PC-9 (cell line): Measurements from ENCODE around the gene CCDC85C. TPM values are rescaled to one million over a fixed set of nuclear protein-coding genes. Genes with fewer than 3 reads are reported as not detected.

ENCODE experiments used
- BruUV-seq: library from RNA; stranded (reverse); fragments of 400-500 nt; replicated peaks from 2 replicates; lab custom pipeline; 2021; lab: Mats Ljungman, UMichigan
- CTCF ChIA-PET: fragments of 300-600 bp; sonication (Branson Sonifier 250); formaldehyde crosslinking; loops from one replicate; lab custom pipeline; 2022; ENCODE audit warnings: antibody characterized with exemption; lab: Charles Lee
- POLR2A ChIA-PET: fragments of 300-600 bp; sonication (Branson Sonifier 250); formaldehyde crosslinking; loops from one replicate; lab custom pipeline; 2022; ENCODE audit warnings: antibody characterized with exemption; ENCODE audit not compliant: unreplicated experiment; lab: Charles Lee
- DNase-seq, 2 experiments: peaks; one replicate each; pipeline versions ENCODE4 v3.0.0 to v3.0.0-alpha.2; 2015 to 2022; ENCODE audit warnings: mixed read lengths in 1 of 2
- H2AFZ ChIP-seq: fragments of 200-600 bp; sonication (generic); 2 replicates; pipeline ENCODE4 v1.8.1; 2017; ENCODE audit warnings: antibody characterized with exemption
- H3F3A ChIP-seq: fragments of 200-600 bp; sonication (generic); 2 replicates; pipeline ENCODE4 v1.8.1; 2017; ENCODE audit warnings: antibody characterized with exemption, mild to moderate bottlenecking, low read depth; ENCODE audit not compliant: insufficient read depth
- H3K27ac ChIP-seq: fragments of 200-600 bp; sonication (generic); 2 replicates; pipeline ENCODE4 v1.6.1; 2016; ENCODE audit warnings: mixed run types
- H3K27me3 ChIP-seq: fragments of 200-600 bp; sonication (generic); 2 replicates; pipeline ENCODE4 v1.6.1; 2016; ENCODE audit warnings: low read depth, mixed run types; ENCODE audit not compliant: insufficient read depth
- H3K36me3 ChIP-seq: fragments of 200-600 bp; sonication (generic); 2 replicates; pipeline ENCODE4 v1.6.1; 2016; ENCODE audit warnings: low read depth, mixed run types
- H3K4me1 ChIP-seq: fragments of 200-600 bp; sonication (generic); replicated peaks from 2 replicates; pipeline ENCODE4 v1.6.1; 2016; ENCODE audit warnings: mixed run types; ENCODE audit not compliant: insufficient read depth
- H3K4me2 ChIP-seq: fragments of 200-600 bp; sonication (generic); 2 replicates; pipeline ENCODE4 v1.6.1; 2017; ENCODE audit warnings: mixed run types
- H3K4me3 ChIP-seq: fragments of 200-600 bp; sonication (generic); 2 replicates; pipeline ENCODE4 v1.6.1; 2016; ENCODE audit warnings: mixed run types
- H3K79me2 ChIP-seq: fragments of 200-600 bp; sonication (generic); 2 replicates; pipeline ENCODE4 v1.6.1; 2017; ENCODE audit warnings: low read depth, mixed run types
- H3K9me2 ChIP-seq: fragments of 200-600 bp; sonication (generic); 2 replicates; pipeline ENCODE4 v1.8.1; 2017; ENCODE audit warnings: mild to moderate bottlenecking; ENCODE audit not compliant: insufficient read depth
- H3K9me3 ChIP-seq: fragments of 200-600 bp; sonication (generic); 2 replicates; pipeline ENCODE4 v1.8.1; 2016; ENCODE audit warnings: low read depth; ENCODE audit not compliant: insufficient read depth
- H4K20me1 ChIP-seq: fragments of 200-600 bp; sonication (generic); 2 replicates; pipeline ENCODE4 v1.8.1; 2017; ENCODE audit not compliant: insufficient read depth
- EZH2 ChIP-seq: fragments of 200-600 bp; sonication (generic); IDR thresholded peaks from 2 replicates; pipeline ENCODE4 v1.8.0; 2017; ENCODE audit warnings: antibody characterized with exemption, low read depth
- intact Hi-C: fragments of 100-400 bp; cut with micrococcal nuclease; formaldehyde crosslinking; loops from one replicate; pipeline ENCODE4 v1.10.0; 2022; ENCODE audit not compliant: unreplicated experiment
- total RNA-seq: library from RNA; stranded (reverse); gene quantifications from 2 replicates; pipeline ENCODE4 v1.2.3, GENCODE V29; 2021
- TF ChIP-seq, protein P1 (sequence below): fragments of 200-600 bp; sonication (generic); conservative IDR thresholded peaks from 2 replicates; pipeline ENCODE4 v1.6.1; 2017; ENCODE audit warnings: mixed run types, antibody characterized with exemption, mild to moderate bottlenecking, moderate library complexity

CCDC85C gene
- total RNA-seq, 1 experiment from 2014 or later, result 21.2 TPM

DNA sequence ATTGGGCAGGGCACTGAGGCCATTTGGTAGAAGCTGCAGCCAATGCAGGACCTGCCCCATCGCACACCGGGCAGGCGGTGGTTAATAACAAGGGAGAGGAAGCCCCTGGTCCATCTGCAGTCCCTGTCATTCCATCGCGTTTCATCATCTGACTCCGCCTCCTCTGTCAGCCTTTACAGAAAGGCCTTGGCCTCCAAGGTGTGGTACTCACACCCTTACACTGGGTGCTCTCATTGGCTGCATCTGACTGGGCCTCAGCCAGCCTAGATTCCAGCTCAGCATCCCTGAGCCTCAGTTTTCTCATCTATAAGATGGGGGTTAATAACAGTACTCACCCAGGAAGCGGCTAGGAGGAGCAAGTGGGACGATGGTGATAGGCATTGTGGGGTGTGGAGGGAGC, 26.2 kb upstream of the CCDC85C start:
- no peaks in the 10 kb centered on the region for H3K4me1 ChIP-seq
- no peaks in the 10 kb centered on the region for H3K27me3 ChIP-seq
- no peak overlapping the region for H2AFZ ChIP-seq
- H3K27ac ChIP-seq, result no peak overlapping the region
- H3K9me2 ChIP-seq, result no peaks in the 10 kb centered on the region
- H3K9me3 ChIP-seq, result no peaks in the 10 kb centered on the region
- intact Hi-C loops, result no loop called here
- no peak overlapping the region for H3K4me3 ChIP-seq
- TF ChIP-seq, protein P1, sequence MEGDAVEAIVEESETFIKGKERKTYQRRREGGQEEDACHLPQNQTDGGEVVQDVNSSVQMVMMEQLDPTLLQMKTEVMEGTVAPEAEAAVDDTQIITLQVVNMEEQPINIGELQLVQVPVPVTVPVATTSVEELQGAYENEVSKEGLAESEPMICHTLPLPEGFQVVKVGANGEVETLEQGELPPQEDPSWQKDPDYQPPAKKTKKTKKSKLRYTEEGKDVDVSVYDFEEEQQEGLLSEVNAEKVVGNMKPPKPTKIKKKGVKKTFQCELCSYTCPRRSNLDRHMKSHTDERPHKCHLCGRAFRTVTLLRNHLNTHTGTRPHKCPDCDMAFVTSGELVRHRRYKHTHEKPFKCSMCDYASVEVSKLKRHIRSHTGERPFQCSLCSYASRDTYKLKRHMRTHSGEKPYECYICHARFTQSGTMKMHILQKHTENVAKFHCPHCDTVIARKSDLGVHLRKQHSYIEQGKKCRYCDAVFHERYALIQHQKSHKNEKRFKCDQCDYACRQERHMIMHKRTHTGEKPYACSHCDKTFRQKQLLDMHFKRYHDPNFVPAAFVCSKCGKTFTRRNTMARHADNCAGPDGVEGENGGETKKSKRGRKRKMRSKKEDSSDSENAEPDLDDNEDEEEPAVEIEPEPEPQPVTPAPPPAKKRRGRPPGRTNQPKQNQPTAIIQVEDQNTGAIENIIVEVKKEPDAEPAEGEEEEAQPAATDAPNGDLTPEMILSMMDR, result no peak
- no peak for TF ChIP-seq EZH2
- no peaks in the 10 kb centered on the region for H4K20me1 ChIP-seq
- H3K4me2 ChIP-seq, result no peak overlapping the region
- no peaks in the 10 kb centered on the region for H3K36me3 ChIP-seq
- H3F3A ChIP-seq, result no peaks in the 10 kb centered on the region
- no peak for DNase-seq
- CTCF ChIA-PET, result no interaction called here
- no peaks in the 10 kb centered on the region for H3K79me2 ChIP-seq
- no TSS peak for BruUV-seq
- POLR2A ChIA-PET, result no interaction called here

DNA sequence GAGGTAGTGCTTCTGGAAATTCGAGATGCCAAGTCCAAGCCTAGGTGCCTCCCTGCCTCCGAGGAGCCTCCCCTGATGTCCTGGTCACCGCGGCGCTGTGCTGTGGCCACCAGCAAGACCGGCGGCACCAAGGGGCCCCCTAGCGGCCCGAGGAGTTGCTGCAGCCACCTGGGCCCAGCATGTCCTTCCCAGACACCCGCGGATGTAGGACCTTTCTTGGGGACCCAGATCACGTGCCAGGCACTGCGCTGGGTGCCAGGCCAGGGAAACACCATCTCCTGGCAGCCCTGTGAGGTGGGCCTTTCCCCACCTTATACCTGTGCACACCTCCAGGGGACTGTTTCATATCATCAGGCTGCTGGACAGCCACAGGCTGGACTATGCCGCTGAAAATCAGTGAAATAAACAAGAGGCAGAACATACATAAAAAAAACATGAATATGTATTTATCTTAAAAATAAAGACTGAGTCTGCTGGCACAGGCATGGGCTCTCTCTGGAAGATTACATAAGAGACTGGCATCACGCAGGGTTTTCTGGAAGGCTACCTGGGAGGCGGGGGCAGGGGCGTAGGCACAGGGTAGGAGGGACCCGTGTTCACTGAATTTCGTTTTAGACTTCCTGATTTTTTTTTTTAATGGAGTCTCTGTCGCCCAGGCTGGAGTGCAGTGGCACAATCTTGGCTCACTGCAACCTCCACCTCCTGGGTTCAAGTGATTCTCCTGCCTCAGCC, 25.0 kb upstream of the CCDC85C start:
- H3K27me3 ChIP-seq, result no peaks in the 10 kb centered on the region
- intact Hi-C loops, result loop anchor here (2.0 kb wide), 2 partner anchors 66 to 110 kb away; no protein-coding TSS in a partner anchor
- DNase-seq, result peak; percentile 47 to 55
- H3F3A ChIP-seq, result no peaks in the 10 kb centered on the region
- no peaks in the 10 kb centered on the region for H3K4me1 ChIP-seq
- no peaks in the 10 kb centered on the region for H3K36me3 ChIP-seq
- H3K4me2 ChIP-seq, result no peak overlapping the region
- no peak overlapping the region for H2AFZ ChIP-seq
- no peak overlapping the region for H3K27ac ChIP-seq
- ChIA-PET POLR2A (interaction anchor here (0.6 kb wide), 1 partner anchor 55 kb away, joined by 4 read pairs; no protein-coding TSS in a partner anchor), CTCF (no interaction called here)
- no peaks in the 10 kb centered on the region for H3K79me2 ChIP-seq
- no peak for TF ChIP-seq EZH2
- TF ChIP-seq, protein P1, result peak; percentile 92
- no peaks in the 10 kb centered on the region for H3K9me2 ChIP-seq
- H3K4me3 ChIP-seq, result no peak overlapping the region
- BruUV-seq, result no TSS peak
- H3K9me3 ChIP-seq, result no peaks in the 10 kb centered on the region
- no peaks in the 10 kb centered on the region for H4K20me1 ChIP-seq

DNA sequence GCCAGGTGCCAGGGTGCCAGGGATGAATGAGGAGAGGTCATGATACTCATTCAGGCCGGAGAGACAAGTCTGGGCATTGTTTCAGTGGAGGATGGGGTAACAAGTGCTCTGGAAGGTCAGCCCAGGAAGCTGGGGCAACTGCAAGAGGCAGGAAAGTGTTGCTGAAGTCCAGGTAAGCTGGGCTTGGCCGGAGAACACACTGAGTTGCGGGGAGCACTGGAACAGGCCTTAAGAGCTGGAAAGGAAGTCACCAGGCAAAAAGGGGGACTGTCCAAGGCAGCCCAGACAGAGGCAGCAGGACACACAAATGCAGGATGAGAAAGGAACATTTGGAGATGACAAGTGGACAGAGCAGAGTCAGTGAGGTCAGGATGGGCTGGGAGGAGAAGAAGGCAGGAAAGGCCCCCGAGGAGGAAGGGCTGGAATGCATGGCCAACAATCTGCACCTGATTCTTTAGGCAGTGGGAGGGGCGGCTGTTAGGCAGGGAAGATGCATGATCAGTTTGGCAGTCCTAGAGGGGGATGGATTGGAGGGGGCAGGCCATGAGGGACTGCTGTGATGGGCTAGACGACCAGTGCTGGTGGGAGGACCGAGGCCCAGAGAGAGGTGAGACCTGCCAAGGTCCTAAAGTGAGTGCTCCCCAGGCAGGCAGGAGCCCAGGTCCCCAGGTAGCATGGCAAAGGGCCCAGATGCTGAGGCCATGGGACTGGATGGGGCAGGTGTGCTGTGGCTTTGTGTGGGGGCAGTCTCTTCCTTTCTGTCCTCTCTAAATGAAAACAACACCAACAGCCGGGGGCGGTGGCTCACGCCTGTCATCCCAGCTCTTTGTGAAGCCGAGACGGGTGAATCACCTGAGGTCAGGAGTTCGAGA, 23.7 kb upstream of the CCDC85C start:
- ChIA-PET POLR2A (interaction anchor here (0.6 kb wide), 1 partner anchor 54 kb away, joined by 4 read pairs; no protein-coding TSS in a partner anchor), CTCF (no interaction called here)
- no TSS peak for BruUV-seq
- no peaks in the 10 kb centered on the region for H3F3A ChIP-seq
- no peak overlapping the region for H2AFZ ChIP-seq
- no peaks in the 10 kb centered on the region for H3K79me2 ChIP-seq
- no peaks in the 10 kb centered on the region for H4K20me1 ChIP-seq
- no peak overlapping the region for H3K4me2 ChIP-seq
- no peak for TF ChIP-seq EZH2
- TF ChIP-seq, protein P1, result no peak
- no peak for DNase-seq
- no peaks in the 10 kb centered on the region for H3K9me3 ChIP-seq
- no peaks in the 10 kb centered on the region for H3K36me3 ChIP-seq
- H3K4me1 ChIP-seq, result peaks cover 9% of the 10 kb centered on the region
- intact Hi-C loops, result loop anchor here (2.0 kb wide), 2 partner anchors 65 to 109 kb away; no protein-coding TSS in a partner anchor
- no peak overlapping the region for H3K27ac ChIP-seq
- no peaks in the 10 kb centered on the region for H3K9me2 ChIP-seq
- no peak overlapping the region for H3K4me3 ChIP-seq
- H3K27me3 ChIP-seq, result no peaks in the 10 kb centered on the region
